Fibroblast of mammary gland (primary cell): ENCODE results near the gene PPP4R2.

ENCODE experiments used
- DNase-seq: peaks from one replicate; pipeline ENCODE4 v3.0.0-alpha.2; 2010; ENCODE audit warnings: low read depth
- H3K4me3 ChIP-seq: 2 replicates; pipeline ENCODE4 v1.5.1; 2011; ENCODE audit warnings: low read depth, mild to moderate bottlenecking, low read length, moderate library complexity; ENCODE audit not compliant: control insufficient read depth
- TF ChIP-seq, protein P1 (sequence below): conservative IDR thresholded peaks from 2 replicates; pipeline ENCODE4 v1.5.1; 2011; ENCODE audit warnings: low read depth, low read length, inconsistent platforms; ENCODE audit not compliant: control insufficient read depth, insufficient read depth

The PPP4R2 gene

DNA sequence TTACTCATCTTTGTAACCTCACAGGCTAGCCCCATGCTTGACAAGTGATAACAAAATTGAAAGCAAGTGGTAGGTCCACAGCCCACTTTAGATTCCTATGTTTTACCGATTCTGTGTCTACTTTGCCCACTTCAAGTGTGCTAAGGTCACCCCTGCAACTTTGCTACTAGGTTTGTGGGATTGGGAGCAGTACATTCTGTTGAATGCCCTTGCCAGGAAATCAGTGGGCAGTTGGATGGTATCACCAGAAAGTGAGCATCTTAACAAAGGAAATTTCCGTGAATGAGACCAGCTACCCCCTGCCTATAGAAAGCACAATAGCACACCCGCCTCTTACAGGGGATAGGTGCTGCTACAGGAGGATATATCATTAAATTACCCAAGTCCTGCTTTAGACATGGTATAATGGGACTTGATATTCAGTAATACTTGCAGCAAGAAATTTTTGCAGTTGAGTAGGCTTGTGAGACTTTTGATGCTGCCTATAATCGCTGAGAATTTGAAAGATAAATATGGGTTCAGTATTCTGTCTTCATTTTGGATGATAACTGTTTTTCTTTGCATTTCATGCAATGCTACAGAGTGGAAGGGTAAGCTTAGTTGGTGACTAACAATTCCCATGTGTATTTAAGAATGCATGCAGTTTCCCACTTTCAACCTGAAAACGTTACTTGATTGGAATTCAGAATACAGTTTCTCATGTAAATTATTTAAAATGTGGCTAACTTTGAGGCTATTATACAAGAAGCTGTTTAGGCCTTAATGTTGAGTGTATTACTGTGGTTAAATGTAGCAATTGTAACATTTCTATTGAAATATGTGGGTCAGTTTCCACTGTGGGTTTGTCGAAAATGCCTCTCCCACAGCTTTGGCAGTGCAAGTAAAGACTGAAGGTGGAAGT lies 74.3 kb downstream of the PPP4R2 start:
- H3K4me3 ChIP-seq, result no peak overlapping the region
- peak; percentile 81 for DNase-seq
- TF ChIP-seq, protein P1, sequence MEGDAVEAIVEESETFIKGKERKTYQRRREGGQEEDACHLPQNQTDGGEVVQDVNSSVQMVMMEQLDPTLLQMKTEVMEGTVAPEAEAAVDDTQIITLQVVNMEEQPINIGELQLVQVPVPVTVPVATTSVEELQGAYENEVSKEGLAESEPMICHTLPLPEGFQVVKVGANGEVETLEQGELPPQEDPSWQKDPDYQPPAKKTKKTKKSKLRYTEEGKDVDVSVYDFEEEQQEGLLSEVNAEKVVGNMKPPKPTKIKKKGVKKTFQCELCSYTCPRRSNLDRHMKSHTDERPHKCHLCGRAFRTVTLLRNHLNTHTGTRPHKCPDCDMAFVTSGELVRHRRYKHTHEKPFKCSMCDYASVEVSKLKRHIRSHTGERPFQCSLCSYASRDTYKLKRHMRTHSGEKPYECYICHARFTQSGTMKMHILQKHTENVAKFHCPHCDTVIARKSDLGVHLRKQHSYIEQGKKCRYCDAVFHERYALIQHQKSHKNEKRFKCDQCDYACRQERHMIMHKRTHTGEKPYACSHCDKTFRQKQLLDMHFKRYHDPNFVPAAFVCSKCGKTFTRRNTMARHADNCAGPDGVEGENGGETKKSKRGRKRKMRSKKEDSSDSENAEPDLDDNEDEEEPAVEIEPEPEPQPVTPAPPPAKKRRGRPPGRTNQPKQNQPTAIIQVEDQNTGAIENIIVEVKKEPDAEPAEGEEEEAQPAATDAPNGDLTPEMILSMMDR, result no peak

DNA sequence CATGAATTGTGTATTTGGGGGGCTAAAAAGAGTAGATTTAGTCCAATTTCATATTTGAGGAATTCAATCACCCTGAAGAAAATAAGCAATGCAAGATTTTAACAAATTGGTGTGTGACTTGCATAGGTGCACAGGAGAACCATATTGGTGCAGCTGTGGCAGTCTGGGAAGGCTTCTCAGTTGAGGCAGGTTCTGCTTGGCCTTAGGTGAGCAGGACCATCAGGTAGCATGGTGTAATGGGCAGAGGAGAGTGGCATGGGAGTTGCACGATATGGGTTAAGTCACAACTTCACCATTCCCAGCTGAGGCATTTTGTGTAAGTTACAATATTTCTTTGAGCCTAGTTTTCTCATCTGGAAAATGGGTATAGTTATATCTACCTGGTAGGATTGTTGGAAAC lies 75.3 kb downstream of the PPP4R2 start:
- DNase-seq, result no peak
- H3K4me3 ChIP-seq, result no peak overlapping the region
- TF ChIP-seq, protein P1, result no peak

- no peak for DNase-seq
- no peak overlapping the region for H3K4me3 ChIP-seq
- TF ChIP-seq, protein P1, result no peak
These were observed 76.0 kb downstream of the PPP4R2 start for GRCh38 chr3:73072634-73073033.

DNA sequence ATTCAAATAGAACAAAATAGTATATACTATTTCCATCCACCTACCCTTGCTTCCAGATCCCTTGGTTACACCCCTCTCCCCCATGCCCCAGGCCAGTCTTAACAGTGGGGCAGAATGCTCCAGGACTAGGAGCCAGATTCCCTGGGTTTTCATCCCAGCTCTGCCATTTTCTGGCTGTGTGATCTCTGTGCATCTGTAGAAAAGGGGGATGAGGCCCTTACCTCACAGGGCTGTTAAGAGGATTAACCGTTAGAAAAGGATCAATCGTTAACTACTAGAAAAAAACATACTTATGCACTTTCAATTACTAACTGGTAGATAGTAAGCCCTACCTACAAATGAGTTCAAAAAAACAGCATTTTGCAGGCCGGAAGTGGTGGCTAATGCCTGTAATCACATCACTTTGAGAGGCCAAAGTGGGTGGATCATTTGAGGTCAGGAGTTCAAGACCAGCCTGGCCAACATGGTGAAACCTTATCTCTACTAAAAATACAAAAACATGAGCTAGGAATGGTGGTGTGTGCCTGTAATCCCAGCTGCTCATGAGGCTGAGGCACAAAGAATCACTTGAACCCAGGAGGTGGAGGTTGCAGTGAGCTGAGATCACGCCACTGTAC lies 76.6 kb downstream of the PPP4R2 start:
- DNase-seq, result no peak
- no peak overlapping the region for H3K4me3 ChIP-seq
- TF ChIP-seq, protein P1, result no peak

- TF ChIP-seq, protein P1, result no peak
- no peak overlapping the region for H3K4me3 ChIP-seq
- DNase-seq, result no peak
These were observed 78.2 kb downstream of the PPP4R2 start for GRCh38 chr3:73074781-73075180.

DNA sequence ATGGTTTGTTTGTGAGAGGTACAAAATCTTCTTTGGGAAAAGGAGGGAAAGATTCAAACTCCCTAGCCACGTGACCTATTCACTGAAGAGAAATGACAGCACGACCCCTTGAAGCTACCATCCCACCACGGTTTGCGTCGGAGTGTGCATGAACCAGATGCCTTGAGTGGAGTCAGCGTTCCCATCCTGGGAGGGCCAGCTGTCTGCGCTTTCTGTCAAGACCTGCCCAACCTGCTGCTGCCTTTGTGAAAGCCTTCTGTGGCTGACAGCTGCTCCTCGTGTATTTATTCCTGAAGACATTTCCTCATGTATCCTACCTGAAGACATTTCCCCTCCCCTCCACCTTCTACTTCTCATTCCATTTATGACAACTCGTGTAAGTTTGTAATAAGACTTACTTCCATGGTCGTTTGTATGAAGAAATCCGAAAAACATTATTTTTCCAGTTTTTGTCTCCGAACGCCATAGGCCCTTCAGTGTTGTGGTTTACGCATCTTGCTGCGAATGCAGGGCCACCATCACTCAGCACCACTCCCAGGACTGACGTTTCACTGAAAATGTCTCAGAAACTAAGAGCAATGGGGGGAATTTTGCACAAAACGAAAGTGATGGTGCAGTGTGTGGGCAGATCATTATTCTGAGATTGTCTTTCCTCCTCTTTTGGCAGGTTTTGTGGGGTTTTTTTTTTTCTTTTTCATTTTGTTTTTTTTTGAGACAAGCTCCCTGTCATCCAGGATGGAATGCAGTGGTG lies 83.8 kb downstream of the PPP4R2 start:
- H3K4me3 ChIP-seq, result no peak overlapping the region
- TF ChIP-seq, protein P1, result no peak
- DNase-seq, result no peak
